Measurements from ENCODE around the gene ASB4.

GRCh38 chr7:95517870-95518269 is 32.1 kb downstream of the ASB4 start:
- TF ChIP-seq CTCF (IDR thresholded peaks at IDR 0.05) (no peak), POLR2A (IDR thresholded peaks at IDR 0.05) (no peak), EP300 (IDR thresholded peaks at IDR 0.05) (no peak)

All from tibial nerve (tissue), 4 donors.